PC-9 (cell line): ENCODE measurements around the gene AP4S1.

ENCODE experiments used
- CTCF ChIP-seq: fragments of 200-600 bp; sonication (generic); conservative IDR thresholded peaks from 2 replicates; pipeline ENCODE4 v1.6.1; 2017; ENCODE audit warnings: mixed run types, antibody characterized with exemption, mild to moderate bottlenecking, moderate library complexity
- EZH2 ChIP-seq: fragments of 200-600 bp; sonication (generic); IDR thresholded peaks from 2 replicates; pipeline ENCODE4 v1.8.0; 2017; ENCODE audit warnings: antibody characterized with exemption, low read depth

GRCh38 chr14:30991408-30991807 is 34.0 kb upstream of the AP4S1 start:
- TF ChIP-seq EZH2 (no peak), CTCF (no peak)
